GM19099 (cell line): ENCODE data around the gene UGT1A9.

Experiments
- POLR2A ChIP-seq: IDR thresholded peaks from 3 replicates; pipeline ENCODE4 v1.6.1; 2011; ENCODE audit warnings: low read depth; ENCODE audit not compliant: insufficient read length; ENCODE audit errors: extremely low read depth

Gene UGT1A9

DNA sequence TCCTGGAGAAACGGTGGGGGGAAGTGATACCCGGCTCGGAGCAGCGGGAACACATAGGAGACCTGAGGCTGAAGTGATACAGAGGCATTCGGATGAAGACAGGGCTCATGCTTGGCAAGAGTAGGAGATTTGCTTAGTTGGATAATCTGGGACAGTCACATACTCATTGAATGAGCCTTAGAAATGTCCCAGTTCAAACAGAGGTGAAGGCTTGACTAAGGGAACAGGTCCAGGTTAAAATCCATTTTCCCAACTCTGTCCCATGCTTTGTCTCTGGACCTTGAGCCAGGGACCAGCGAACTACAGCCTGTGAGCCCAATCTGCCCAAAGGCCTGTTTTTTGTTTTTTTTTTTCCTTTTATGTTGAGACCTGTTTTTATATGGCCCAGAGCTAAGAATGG, 22.3 kb downstream of the UGT1A9 start:
- TF ChIP-seq POLR2A = no peak

DNA sequence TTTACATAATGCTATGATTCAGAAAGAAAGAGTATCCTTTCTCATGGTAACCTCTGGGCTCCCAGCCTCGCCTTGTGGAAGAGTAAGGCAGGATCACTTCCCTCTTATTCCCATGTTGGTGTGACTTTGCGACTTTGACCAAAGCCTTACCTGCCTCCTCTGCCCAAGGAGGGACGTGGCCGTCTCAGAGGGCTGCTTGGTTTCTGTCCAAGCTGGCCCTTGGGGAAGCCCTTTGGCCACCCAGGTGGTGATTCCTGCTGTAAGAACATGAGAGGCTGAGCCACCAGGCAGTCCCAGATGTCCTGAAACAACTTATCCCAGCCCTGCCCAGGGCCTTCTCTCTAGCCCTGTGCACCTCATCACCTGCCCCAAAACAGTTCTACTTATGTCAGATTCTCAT, 27.0 kb downstream of the UGT1A9 start:
- no peak for TF ChIP-seq POLR2A

DNA sequence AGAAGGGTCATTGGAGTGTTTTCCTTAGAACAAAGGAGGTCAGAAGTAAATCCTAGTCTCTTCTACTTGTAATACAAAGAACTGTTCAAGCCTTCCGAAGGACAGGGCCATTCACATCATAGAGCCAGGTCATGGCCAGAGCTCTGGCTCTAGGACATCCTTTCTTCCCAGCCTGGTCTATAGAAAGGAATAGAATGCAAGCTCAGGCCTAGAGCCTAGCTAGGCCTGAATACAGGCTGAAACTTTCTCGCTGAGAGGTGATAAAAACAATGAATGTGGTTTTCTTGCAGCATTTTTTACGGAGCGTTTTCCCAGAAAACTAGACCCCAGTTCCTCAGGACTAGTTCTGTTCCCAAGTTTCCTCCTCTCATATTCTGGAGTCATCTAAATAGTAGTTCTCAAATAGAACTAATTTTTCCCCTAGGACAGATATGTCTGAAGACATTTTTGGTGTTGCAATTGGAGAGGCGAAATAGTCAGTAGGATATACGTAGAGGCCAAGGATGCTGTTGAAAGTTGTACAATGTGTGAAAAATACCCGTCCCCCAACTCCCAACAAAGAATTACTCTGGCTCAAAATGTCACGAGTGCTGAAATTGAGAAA, 27.8 kb downstream of the UGT1A9 start:
- no peak for TF ChIP-seq POLR2A

DNA sequence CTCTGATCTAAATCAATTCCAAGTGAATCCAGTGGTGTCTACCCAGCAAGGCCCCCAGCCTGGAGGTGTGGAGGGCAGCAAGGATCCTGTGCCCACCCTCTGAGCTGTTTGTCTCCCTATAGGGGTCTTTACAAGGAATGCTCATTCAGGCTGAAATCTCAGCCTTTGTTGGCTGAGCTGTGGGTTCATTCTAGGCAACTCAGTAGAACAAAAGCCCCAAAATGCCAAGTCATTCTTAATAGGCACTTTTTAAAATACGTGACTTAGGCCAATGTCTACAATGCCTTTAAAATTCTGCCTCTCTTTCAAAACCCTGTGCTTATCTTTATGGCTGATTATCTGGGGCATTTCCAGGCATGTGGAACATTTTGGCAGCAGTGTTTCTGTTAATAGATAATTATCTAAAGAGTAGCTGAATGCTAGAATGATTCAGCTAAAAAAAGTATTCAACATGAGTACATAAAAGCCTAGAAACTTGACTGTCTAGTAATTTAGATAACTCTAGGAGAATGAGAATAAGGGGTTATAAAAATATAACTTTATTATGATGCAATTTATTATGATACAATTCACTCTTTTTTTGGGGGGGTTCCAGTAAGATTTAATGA, 28.4 kb downstream of the UGT1A9 start:
- no peak for TF ChIP-seq POLR2A

DNA sequence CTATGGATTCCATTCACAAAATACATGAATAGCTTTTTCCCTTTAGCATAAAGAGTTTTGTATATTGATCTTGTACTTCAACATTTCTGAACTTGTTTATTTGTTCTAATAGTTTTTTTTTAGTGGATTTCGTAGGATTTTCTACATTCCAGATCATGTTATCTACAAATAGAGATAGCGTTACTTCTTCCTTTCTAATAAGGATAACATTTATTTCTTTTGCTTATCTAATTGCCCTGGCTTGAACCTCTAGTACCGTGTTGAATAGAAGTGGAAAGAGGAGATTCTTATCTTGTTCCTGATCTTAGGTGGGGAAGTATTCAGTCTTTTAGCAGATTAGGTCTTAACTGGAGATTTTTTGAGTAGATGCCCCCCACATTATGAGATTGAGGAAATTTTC, 30.5 kb downstream of the UGT1A9 start:
- no peak for TF ChIP-seq POLR2A

DNA sequence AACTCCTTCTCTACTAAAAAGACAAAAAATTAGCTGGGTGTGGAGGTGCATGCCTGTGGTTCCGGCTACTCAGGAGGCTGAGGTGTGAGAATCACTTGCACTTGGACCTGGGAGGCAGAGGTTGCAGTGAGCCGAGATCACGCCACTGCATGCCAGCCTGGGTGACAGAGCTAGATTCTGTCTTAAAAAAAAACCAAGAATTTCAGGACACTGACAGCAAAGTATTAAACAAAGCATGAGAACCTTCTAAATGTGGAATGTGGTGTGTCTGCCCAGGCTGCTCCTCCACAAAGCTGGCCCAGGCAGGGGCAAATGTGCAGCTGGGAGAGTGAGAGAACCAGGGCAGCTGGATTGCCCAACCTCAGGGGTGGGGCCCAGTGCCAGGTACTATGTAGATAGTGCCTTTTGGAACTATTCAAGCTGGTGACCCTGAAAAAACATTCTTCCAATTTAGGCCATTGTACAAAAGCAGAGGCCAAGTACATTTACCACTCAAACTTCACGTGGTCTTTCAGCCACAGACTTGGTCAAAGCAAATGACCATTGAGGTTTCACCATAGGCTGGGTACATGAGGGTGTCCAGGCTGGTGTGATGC, 34.3 kb downstream of the UGT1A9 start:
- no peak for TF ChIP-seq POLR2A

DNA sequence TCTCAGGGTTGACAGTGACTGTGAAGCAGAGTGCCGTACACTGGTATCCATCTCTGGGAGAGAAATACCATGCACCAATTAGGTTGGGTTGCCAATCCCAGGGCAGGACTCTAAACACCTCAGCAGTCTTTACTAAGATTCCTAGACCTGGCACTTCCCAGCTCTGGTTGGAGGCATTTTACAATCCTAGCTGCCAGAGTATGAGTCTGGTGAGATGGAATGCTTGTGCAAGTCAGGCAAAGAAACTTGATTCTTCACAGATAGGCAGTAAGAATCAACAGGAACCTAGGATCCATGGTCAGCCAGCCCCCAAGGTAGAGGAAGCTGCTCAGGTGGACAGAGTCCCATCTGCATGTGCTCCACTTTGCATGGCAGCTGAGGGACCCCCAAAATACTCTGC, 35.0 kb downstream of the UGT1A9 start:
- TF ChIP-seq POLR2A = no peak

DNA sequence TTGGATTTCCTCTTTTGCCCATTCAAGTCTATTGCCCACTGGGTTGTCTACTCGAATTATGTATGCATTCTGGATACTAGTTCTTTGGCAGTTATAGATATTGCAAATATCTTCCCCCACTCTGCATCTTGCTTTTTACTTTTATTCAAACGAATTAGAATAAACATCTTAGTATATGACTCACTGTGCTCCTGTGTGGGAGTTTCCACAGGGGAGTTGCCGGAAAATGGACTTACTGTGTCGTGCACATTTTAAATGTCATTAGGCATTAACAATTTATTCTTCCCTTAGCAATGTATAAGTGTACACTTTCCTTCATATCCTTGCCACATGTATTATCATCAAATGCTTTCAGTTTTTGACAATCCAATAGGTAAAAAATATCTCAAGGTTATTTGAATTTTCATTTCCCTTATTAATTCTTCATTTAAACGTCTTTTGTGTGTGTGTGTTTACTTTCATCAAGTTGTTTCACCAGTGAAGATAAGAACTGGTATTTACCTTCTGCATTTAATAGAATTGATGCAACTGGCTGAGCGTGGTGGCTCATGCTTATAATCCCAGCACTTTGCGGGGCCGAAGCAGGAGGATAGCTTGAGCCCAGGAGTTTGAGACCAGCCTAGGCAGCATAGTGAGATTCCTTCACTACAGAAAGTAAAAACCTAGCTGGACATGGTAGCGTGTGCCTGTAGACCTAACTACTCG, 36.4 kb downstream of the UGT1A9 start:
- TF ChIP-seq POLR2A = no peak

DNA sequence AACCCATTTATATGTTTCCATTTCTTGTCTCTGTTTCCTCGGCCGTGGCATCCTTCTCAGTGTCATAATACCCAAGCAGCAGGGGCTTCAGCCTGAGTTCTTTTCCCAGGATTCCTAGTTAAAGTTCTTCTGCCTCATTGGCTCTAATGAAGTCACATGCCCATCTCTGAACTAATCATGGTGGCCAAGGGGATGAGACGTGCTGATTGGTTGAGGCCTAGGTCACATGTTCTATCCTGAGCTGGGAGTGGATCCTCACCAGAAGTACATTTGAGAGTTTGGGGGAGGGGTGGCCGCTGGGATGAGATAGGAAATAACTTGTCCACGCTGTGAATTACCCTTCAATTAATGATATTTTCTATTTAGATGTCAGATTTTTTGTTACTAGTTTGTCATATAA, 37.2 kb downstream of the UGT1A9 start:
- TF ChIP-seq POLR2A = no peak

DNA sequence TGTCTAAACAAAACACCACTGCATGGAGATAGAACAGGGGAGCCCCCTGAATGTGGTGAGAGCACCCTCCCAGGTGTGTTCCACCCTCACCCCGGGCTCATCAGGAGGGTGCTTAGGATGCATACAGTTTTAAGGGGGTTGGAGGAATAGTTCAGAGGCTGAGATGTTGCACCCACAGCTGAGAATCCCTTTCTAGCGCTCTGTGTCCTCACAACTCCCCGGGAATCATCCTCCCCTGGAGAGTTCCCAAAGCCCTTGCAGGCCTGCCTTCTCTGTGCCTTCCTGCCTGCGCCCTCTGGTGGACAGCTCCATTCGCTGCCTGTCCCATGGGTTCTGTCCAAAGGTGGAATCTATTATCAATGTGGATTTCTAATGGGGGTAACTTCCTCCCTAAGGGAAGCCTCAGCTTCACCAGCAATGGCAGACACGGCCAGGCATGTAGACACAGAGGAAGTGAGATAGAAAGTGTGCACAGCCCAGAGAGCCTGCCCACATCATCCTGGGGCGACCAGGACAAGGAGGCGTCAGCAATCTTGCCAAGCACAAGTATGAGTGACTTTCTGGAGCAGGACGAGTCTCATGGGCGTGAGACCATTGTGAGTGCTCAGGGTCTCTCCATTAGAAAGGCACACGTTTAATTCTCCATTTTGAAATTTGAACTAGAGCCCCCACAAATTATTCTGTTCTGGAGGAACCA, 39.8 kb downstream of the UGT1A9 start:
- no peak for TF ChIP-seq POLR2A

DNA sequence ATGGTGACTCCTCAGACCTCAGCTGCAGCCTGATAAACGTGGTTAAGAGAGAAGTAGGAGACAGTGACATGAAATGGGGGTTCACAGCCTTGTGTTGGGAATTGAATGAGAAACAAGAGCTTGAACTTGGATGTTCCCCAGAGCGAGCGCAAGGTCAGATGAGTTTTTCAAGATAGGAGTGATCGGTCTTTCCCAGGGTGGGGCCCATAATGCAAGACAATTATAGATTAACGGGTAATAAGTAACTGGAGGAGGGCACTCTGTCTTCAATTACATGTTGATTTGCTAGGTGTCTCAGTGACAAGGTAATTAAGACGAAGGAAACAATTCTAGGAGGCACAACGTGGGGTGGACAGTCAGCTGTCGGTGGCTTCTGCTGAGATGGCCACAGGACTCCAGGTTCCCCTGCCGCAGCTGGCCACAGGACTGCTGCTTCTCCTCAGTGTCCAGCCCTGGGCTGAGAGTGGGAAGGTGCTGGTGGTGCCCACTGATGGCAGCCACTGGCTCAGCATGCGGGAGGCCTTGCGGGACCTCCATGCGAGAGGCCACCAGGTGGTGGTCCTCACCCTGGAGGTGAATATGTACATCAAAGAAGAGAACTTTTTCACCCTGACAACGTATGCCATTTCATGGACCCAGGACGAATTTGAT, 41.0 kb downstream of the UGT1A9 start, which contains the start of gene UGT1A5:
TSS of gene UGT1A5 (plus strand) at position 297 of the 651 bp plus-strand sequence. CDS start at position 382, 85 bp downstream.
- no peak for TF ChIP-seq POLR2A

DNA sequence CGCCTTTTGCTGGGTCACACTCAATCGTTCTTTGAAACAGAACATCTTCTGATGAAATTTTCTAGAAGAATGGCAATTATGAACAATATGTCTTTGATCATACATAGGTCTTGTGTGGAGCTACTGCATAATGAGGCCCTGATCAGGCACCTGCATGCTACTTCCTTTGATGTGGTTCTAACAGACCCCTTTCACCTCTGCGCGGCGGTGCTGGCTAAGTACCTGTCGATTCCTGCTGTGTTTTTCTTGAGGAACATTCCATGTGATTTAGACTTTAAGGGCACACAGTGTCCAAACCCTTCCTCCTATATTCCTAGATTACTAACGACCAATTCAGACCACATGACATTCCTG, 41.5 kb downstream of the UGT1A9 start:
- no peak for TF ChIP-seq POLR2A

DNA sequence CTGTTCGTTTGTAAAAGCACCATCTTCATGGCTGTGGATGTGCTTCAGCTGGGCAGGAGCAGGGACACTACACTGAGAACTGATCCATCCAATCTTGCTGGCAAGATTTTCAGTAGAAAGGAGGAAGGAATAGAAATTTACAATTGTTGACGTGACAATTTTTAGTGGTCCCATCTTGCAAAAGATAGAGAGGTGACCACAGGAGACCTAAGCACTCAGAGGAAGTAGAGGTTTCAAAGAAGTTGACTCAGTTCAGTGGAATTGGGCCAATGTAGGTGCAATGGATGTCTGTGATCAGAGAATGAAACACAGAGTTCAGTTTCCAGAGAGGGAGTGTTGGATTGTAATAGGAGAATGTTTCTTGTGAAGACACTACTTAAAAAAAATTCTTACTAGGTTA, 42.4 kb downstream of the UGT1A9 start:
- no peak for TF ChIP-seq POLR2A

DNA sequence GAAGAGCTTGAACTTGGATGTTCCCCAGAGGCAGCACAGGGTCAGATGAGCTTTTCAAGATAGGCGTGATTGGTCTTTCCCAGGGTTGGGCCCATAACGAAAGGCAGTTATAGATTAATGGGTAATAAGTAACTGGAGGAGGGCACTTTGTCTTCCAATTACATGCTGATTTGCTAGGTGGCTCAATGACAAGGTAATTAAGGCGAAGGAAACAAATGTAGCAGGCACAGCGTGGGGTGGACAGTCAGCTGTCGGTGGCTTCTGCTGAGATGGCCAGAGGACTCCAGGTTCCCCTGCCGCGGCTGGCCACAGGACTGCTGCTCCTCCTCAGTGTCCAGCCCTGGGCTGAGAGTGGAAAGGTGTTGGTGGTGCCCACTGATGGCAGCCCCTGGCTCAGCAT, 46.9 kb downstream of the UGT1A9 start, which contains the start of gene UGT1A4:
TSS of gene UGT1A4 (plus strand) at position 185 of the 400 bp plus-strand sequence. CDS start at position 270, 85 bp downstream.
- TF ChIP-seq POLR2A = no peak
